Ureter (tissue), 1 donor: Measurements from ENCODE around the gene C19orf25. TPM values are rescaled to one million over a fixed set of nuclear protein-coding genes. Genes with fewer than 3 reads are reported as not detected.

Experiments
- DNase-seq: peaks from one replicate; pipeline ENCODE4 v3.0.0-alpha.2; 2020; ENCODE audit warnings: low spot score
- total RNA-seq: library from RNA; stranded (reverse); gene quantifications from one replicate; pipeline ENCODE4 v1.2.4, GENCODE V29; 2023
- donor health status: DM: yes; HTN: yes; CAD: no.

The C19orf25 gene
- total RNA-seq, 1 donor from 2014 or later, result 23.9 TPM

GRCh38 chr19:1466461-1467214 is 12.4 kb downstream of the C19orf25 start:
- no peak for DNase-seq

- no peak for DNase-seq
These were observed 13.0 kb downstream of the C19orf25 start for GRCh38 chr19:1466018-1466460.

- DNase-seq, result no peak
These were observed 13.6 kb downstream of the C19orf25 start for GRCh38 chr19:1465191-1466016.

GRCh38 chr19:1461862-1462261 is 17.2 kb downstream of the C19orf25 start:
- no peak for DNase-seq

GRCh38 chr19:1460033-1460995 is 18.7 kb downstream of the C19orf25 start:
- no peak for DNase-seq

- DNase-seq, result no peak
These were observed 19.5 kb downstream of the C19orf25 start for GRCh38 chr19:1459479-1459878.

- DNase-seq, result no peak
These were observed 21.1 kb downstream of the C19orf25 start for GRCh38 chr19:1457892-1458291.

GRCh38 chr19:1457031-1457739 is 21.8 kb downstream of the C19orf25 start:
- no peak for DNase-seq

GRCh38 chr19:1456121-1456900 is 22.7 kb downstream of the C19orf25 start:
- DNase-seq, result no peak

- DNase-seq, result no peak
These were observed 23.5 kb downstream of the C19orf25 start for GRCh38 chr19:1455336-1456120.

GRCh38 chr19:1455002-1455335 is 24.0 kb downstream of the C19orf25 start:
- no peak for DNase-seq

GRCh38 chr19:1453525-1454364 is 25.3 kb downstream of the C19orf25 start:
- no peak for DNase-seq

GRCh38 chr19:1452802-1453524 is 26.1 kb downstream of the C19orf25 start:
- no peak for DNase-seq

GRCh38 chr19:1451916-1452801 is 26.9 kb downstream of the C19orf25 start:
- DNase-seq, result no peak

- DNase-seq, result no peak
These were observed 28.0 kb downstream of the C19orf25 start for GRCh38 chr19:1450735-1451731.
